ENCODE results near the gene RFC4.
"Not testable (repeated sequence)": the region's sequence is repeated elsewhere in the genome, so short reads cannot be mapped to it uniquely, and the experiment has no call there.

RFC4 gene

DNA sequence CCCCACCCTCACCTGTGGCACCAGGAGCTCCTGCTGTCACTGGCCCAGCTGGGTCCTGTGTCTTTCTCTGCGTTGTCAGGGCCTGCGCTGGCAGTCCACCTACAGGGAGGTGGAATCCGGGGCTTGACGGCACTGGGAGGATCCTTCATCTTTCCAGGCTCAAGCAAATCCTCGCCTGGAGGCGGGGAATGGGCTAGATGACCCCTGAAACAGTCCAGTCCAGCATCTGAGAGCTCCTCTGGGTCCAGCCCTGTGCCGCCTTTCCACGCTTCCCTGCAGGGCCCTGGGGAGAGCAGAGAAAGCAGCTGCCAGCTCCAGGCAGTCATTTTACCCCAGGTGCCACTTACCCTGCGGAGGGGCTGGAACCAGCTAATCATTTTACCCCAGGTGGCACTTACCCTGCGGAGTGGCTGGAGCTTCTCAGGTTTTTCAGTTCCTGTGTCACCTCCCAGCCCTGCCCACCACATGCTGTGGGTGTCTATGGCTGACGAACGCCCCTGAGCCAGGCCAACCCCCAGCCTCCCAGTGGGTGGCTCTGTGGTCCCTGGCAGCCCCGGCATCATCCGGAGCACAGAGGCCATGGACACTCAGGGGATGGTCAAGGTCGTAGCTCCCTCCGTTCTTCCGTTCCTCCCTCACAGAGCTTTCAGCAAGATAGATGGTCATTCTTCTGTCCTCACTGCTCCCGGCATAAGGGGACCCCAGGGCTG lies 18.3 kb upstream of the RFC4 start:
- DNase-seq (ENCODE audit: low read depth in 2 of 2) = no peak

GRCh38 chr3:186823386-186823785 lies 17.1 kb upstream of the RFC4 start:
- DNase-seq (ENCODE audit: low read depth in 2 of 2) = no peak

- DNase-seq (ENCODE audit: low read depth in 2 of 2) = not testable (repeated sequence)
Measured at GRCh38 chr3:186822388-186822759, 16.1 kb upstream of the RFC4 start.

- DNase-seq (ENCODE audit: low read depth in 2 of 2) = no peak
Measured at GRCh38 chr3:186821429-186822387, 15.4 kb upstream of the RFC4 start.

- DNase-seq (ENCODE audit: low read depth in 2 of 2) = no peak
Measured at GRCh38 chr3:186818956-186819355, 12.7 kb upstream of the RFC4 start.

GRCh38 chr3:186818516-186818915 lies 12.2 kb upstream of the RFC4 start:
- no peak for DNase-seq (ENCODE audit: low read depth in 2 of 2)

- no peak for DNase-seq (ENCODE audit: low read depth in 2 of 2)
Measured at GRCh38 chr3:186815435-186815834, 9.2 kb upstream of the RFC4 start.

DNA sequence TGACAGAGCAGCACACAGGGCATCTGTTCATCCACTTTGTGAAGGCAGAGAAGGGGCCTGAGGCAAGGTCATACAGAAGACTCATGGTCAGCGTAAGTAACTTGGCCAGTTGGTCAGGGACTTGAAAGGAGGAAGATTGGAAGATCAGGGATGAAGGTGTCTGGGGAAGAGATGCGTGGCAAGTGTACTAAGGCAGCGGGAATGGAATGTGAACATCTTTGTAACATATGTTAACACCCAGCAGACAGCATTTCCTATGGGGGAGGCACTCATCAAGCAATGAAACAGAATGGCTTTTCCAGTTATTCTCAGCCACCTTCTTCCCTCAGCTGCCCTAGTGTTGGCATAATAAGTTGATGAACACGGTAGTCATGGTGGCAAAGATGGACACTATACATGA lies 7.8 kb upstream of the RFC4 start:
- no peak for DNase-seq (ENCODE audit: low read depth in 2 of 2)

DNA sequence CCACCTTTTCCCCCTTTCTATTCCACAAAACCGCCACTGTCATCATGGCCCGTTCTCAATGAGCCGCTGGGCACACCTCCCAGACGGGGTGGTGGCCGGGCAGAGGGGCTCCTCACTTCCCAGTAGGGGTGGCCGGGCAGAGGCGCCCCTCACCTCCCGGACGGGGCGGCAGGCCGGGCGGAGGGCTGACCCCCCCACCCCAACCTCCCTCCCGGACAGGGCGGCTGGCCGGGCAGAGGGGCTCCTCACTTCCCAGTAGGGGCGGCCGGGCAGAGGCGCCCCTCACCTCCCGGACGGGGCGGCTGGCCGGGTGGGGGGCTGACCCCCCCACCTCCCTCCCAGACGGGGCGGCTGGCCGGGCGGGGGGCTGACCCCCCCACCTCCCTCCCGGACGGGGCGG lies 5.0 kb upstream of the RFC4 start:
- not testable (repeated sequence) for DNase-seq (ENCODE audit: low read depth in 2 of 2)

DNA sequence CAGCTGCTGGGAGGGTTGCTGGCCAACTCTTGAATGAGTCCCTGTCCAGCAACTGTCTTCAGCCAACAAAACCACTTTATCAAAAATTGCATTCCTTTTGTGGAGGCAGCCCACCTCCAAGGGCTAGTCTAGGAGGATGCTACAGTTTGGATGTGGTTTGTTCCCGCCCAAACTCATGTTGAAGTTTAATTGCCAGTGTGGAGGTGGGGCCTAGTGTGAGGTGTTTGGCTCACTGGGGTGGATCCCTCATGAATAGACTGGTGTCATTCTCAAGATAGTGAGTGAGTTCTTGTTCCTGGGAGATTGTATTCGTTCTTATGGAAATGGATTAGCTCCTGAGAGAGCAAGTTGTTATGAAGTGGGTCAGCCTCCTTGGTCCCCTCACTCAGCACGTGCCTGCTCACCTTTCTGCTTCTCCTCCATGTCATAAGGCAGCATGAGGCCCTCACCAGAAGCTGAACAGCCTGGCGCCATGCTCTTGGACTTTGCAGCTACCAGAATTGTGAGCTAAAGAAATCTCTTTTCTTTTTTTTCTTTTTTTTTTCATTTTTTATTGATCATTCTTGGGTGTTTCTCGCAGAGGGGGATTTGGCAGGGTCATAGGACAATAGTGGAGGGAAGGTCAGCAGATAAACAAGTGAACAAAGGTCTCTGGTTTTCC lies 4.2 kb upstream of the RFC4 start:
- DNase-seq (ENCODE audit: low read depth in 2 of 2) = no peak

DNA sequence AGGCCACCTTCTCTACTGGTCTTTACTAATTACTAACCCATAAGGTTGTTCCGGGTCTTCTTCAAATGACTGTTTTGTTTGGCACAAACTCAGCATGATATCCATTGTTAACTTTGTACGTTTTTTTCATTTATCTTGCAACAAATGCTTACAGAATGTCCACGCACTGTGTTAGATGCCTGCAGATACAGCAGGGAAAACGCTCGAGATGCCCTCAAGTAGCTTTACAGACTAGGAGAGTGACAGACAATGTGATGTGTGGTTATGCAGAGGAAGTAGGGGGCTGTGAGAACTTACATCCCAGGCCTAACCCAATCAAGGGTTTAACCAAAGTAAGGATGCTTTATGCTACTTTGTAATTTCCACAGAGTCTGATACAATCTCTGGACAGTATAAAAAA lies 949 bp upstream of the RFC4 start:
- no peak for DNase-seq (ENCODE audit: low read depth in 2 of 2)

- not testable (repeated sequence) for DNase-seq (ENCODE audit: low read depth in 2 of 2)
Measured at GRCh38 chr3:186803447-186803846, 2.8 kb downstream of the RFC4 start.

DNA sequence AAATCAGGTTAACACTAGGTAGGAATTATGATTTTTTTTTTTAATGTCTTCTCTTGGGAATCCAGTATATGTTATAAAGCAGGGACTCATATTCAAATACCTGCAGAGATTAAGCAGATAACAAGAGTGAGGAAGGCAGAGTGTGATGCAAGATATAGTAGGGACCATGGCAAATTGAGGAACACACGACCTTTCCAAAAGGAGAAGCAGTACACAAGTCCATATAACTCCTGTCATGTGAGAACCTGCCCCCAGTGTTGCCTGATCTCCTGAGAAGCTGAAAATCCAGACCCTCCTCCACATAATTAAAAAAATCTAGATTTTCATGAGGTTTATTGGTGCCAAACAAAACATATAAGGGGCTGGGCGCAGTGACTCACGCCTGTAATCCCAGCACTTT lies 3.6 kb downstream of the RFC4 start:
- DNase-seq (ENCODE audit: low read depth in 2 of 2) = no peak

DNA sequence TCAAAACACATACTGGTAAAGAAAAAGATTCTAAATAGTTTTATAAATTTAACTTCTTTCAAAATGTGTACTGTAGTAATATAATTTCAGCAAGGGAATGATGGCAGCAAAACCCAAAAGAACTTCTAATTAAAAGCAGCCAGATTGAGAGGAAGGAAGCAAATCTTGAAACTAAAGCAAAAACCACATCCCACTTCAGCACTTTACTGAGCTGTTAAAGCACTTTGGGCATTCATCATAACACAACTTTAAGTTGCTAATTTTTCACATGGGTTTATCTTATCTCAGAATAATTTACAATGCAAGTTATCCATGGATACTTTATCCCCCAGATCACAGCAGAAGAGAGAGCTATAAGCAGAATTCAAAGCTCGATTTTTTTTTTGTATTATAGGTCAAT lies 6.0 kb downstream of the RFC4 start:
- no peak for DNase-seq (ENCODE audit: low read depth in 2 of 2)

- DNase-seq (ENCODE audit: low read depth in 2 of 2) = no peak
Measured at GRCh38 chr3:186798239-186798874, 7.9 kb downstream of the RFC4 start.

- DNase-seq (ENCODE audit: low read depth in 2 of 2) = no peak
Measured at GRCh38 chr3:186790261-186790981, 15.9 kb downstream of the RFC4 start.

- DNase-seq (ENCODE audit: low read depth in 2 of 2) = no peak
Measured at GRCh38 chr3:186789554-186790260, 16.6 kb downstream of the RFC4 start.

DNA sequence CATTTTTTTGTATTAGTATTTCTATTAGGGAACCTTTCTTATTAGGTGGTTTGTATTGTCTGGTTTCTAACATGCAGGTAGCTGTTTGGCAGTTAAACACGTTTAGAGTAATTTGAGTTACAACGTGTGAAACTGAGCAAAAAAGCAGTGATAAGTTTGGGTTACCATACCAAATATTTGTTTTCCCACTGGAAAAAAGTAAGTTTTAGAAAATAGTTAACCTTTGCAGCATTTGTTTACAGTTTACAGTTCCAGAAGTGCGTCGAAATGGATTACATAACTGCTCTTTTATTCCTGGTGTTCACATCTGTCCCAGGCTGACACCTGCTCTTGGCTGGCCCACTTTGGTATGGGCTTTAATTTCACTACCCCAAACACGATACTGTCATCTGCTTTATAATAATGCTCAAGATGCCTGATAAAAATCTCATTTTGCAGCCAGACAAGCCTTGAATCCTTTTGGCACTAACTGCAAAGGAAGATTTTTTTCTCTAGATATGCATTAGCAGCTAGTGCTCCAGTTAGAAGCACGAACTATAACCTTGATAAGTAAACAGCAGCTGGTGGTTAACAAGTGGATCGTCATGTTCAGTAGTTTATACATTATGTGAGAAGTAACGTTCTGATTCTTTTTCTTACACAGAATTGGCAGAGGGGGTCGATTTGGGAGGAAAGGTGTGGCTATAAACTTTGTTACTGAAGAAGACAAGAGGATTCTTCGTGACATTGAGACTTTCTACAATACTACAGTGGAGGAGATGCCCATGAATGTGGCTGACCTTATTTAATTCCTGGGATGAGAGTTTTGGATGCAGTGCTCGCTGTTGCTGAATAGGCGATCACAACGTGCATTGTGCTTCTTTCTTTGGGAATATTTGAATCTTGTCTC lies 17.6 kb downstream of the RFC4 start:
- no peak for DNase-seq (ENCODE audit: low read depth in 2 of 2)

DNA sequence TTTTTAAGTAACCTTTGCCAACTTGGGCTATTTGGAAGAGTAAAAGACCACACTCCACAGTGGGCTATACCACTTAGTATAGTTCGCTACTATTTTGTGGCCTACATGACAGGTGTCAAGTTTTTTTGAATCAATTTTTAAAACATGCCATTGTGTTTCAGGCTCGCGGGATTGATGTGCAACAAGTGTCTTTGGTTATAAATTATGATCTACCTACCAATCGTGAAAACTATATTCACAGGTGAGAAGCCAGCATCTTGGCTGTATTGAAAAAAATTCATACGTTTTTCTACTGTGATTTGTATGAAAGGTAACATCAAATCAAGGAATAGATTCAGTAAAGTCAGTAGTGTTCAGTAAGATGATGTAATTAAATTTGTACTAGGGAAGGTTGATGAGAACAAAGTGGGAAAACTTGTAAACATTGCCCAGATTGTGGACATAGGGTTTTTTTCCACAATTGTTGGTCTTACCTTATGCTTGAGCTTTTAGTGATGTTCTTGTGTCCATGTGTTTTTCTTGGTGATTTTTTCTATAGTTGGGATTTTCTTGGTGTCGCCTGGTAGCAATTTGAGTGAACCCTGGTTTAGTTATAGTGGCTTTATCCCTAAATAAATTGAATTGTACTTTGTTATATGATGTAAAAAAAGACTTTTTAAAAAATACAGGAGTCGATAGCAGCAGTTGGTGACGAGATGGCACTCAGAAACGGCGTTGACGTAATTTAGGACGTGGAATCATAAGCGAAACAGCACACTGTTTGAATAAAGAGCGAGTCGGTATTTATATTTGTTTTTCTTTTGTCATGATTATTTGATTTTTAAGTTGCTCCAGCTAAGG lies 18.4 kb downstream of the RFC4 start:
- DNase-seq (ENCODE audit: low read depth in 2 of 2) = no peak

Measured in stimulated activated CD4-positive, alpha-beta T cell treated with anti-CD3 and anti-CD28 coated beads, Interleukin-1b, Interleukin-23, amount 100 ng/mL, for 1 hour (primary cell).